HG03571 (cell line): ENCODE results near the gene KRT33B.
"Not testable (repeated sequence)": the region's sequence is repeated elsewhere in the genome, so short reads cannot be mapped to it uniquely, and the experiment has no call there.

Experiments used
- ATAC-seq: cut with Tn5 transposase; IDR thresholded peaks from one replicate; pipeline ENCODE4 v1.9.1; 2021; ENCODE audit not compliant: unreplicated experiment

The KRT33B gene

GRCh38 chr17:41350381-41350878 is 19.2 kb downstream of the KRT33B start, which contains the start of gene KRT33A:
KRT33A (minus strand) TSS chr17:41350828; CDS start chr17:41350767, 61 bp downstream.
- ATAC-seq: not testable (repeated sequence)

GRCh38 chr17:41347869-41348760 is 21.5 kb downstream of the KRT33B start:
- no peak for ATAC-seq

- not testable (repeated sequence) for ATAC-seq
These were observed 23.2 kb downstream of the KRT33B start for GRCh38 chr17:41346421-41346820.

GRCh38 chr17:41345992-41346391 is 23.6 kb downstream of the KRT33B start:
- ATAC-seq: no peak

GRCh38 chr17:41343029-41343428 is 26.6 kb downstream of the KRT33B start:
- no peak for ATAC-seq

- no peak for ATAC-seq
These were observed 28.4 kb downstream of the KRT33B start for GRCh38 chr17:41340934-41341861.

GRCh38 chr17:41340494-41340893 is 29.1 kb downstream of the KRT33B start:
- ATAC-seq: no peak

GRCh38 chr17:41339571-41340172 is 29.9 kb downstream of the KRT33B start:
- no peak for ATAC-seq

GRCh38 chr17:41338961-41339485 is 30.6 kb downstream of the KRT33B start:
- peak; percentile 46 for ATAC-seq

GRCh38 chr17:41335747-41336146 is 33.9 kb downstream of the KRT33B start:
- ATAC-seq: no peak

GRCh38 chr17:41334385-41335305 is 35.0 kb downstream of the KRT33B start:
- ATAC-seq: no peak

GRCh38 chr17:41333836-41334235 is 35.8 kb downstream of the KRT33B start:
- no peak for ATAC-seq

GRCh38 chr17:41333098-41333497 is 36.5 kb downstream of the KRT33B start:
- no peak for ATAC-seq

GRCh38 chr17:41332239-41332638 is 37.4 kb downstream of the KRT33B start:
- no peak for ATAC-seq

- ATAC-seq: no peak
These were observed 38.0 kb downstream of the KRT33B start for GRCh38 chr17:41331606-41332005.

GRCh38 chr17:41329279-41329948 is 40.2 kb downstream of the KRT33B start:
- no peak for ATAC-seq

GRCh38 chr17:41328207-41328606 is 41.4 kb downstream of the KRT33B start:
- ATAC-seq: no peak

- no peak for ATAC-seq
These were observed 42.0 kb downstream of the KRT33B start for GRCh38 chr17:41327411-41328120.
